Activated CD4-positive, alpha-beta T cell treated with anti-CD3 and anti-CD28 coated beads, Interleukin-2, amount 50 U/mL, for 24 hours (primary cell): Measurements from ENCODE around the gene BCAP31.
"Not testable (repeated sequence)": the region's sequence is repeated elsewhere in the genome, so short reads cannot be mapped to it uniquely, and the experiment has no call there.

ENCODE experiments used
- DNase-seq, 2 donors: peaks; one replicate each; pipeline ENCODE4 v3.0.0-alpha.2; 2020; ENCODE audit warnings: low read depth in 1 of 2, low spot score in 1 of 2

Gene BCAP31

GRCh38 chrX:153763298-153763932, 39.2 kb upstream of the BCAP31 start:
- no peak for DNase-seq

GRCh38 chrX:153762626-153763173, 38.5 kb upstream of the BCAP31 start:
- no peak for DNase-seq

GRCh38 chrX:153761863-153762262, 37.7 kb upstream of the BCAP31 start:
- no peak for DNase-seq

- DNase-seq, result no peak
Measured at GRCh38 chrX:153755136-153755535, 30.9 kb upstream of the BCAP31 start.

GRCh38 chrX:153750127-153750774, 26.1 kb upstream of the BCAP31 start:
- no peak for DNase-seq

- DNase-seq, result not testable (repeated sequence)
Measured at GRCh38 chrX:153749017-153749416, 24.8 kb upstream of the BCAP31 start.

- DNase-seq, result not testable (repeated sequence)
Measured at GRCh38 chrX:153746991-153747390, 22.8 kb upstream of the BCAP31 start.

GRCh38 chrX:153746359-153746758, 22.2 kb upstream of the BCAP31 start:
- no peak for DNase-seq

GRCh38 chrX:153745067-153745433, 20.9 kb upstream of the BCAP31 start:
- not testable (repeated sequence) for DNase-seq

- DNase-seq, result no peak
Measured at GRCh38 chrX:153744210-153745066, 20.3 kb upstream of the BCAP31 start.

GRCh38 chrX:153743468-153744209, 19.5 kb upstream of the BCAP31 start:
- DNase-seq, result not testable (repeated sequence)

- not testable (repeated sequence) for DNase-seq
Measured at GRCh38 chrX:153742796-153743467, 18.7 kb upstream of the BCAP31 start.

- DNase-seq, result not testable (repeated sequence)
Measured at GRCh38 chrX:153742111-153742510, 17.9 kb upstream of the BCAP31 start.

GRCh38 chrX:153741446-153741845, 17.3 kb upstream of the BCAP31 start:
- no peak for DNase-seq

GRCh38 chrX:153740631-153741222, 16.5 kb upstream of the BCAP31 start:
- DNase-seq, result no peak

GRCh38 chrX:153739754-153740486, 15.7 kb upstream of the BCAP31 start:
- no peak for DNase-seq

- no peak for DNase-seq
Measured at GRCh38 chrX:153738056-153738605, 13.9 kb upstream of the BCAP31 start.

- DNase-seq, result no peak
Measured at GRCh38 chrX:153736871-153737441, 12.8 kb upstream of the BCAP31 start.
